Uterus (tissue), 2 donors: ENCODE data around the gene TRIM41.

Source experiments
- POLR2A ChIP-seq, 2 donors: fragments of 450-650 bp; IDR thresholded peaks; one replicate each; pipeline ENCODE4 v1.6.1; 2016; ENCODE audit warnings: antibody characterized with exemption in 2 of 2, mild to moderate bottlenecking in 1 of 2, moderate library complexity in 1 of 2
- TF ChIP-seq, protein P1 (sequence below), 4 experiments: fragments of 200-600 bp in 2 of 4; fragments of 450-650 bp in 2 of 4; sonication (generic) in 2 of 4; IDR thresholded peaks; one replicate each; pipeline ENCODE4 v1.5.1; 2016 to 2019; ENCODE audit warnings: antibody characterized with exemption in 4 of 4, mild to moderate bottlenecking in 2 of 4, moderate library complexity in 1 of 4

GRCh38 chr5:181259283-181259682 lies 36.2 kb downstream of the TRIM41 start:
- TF ChIP-seq, protein P1, sequence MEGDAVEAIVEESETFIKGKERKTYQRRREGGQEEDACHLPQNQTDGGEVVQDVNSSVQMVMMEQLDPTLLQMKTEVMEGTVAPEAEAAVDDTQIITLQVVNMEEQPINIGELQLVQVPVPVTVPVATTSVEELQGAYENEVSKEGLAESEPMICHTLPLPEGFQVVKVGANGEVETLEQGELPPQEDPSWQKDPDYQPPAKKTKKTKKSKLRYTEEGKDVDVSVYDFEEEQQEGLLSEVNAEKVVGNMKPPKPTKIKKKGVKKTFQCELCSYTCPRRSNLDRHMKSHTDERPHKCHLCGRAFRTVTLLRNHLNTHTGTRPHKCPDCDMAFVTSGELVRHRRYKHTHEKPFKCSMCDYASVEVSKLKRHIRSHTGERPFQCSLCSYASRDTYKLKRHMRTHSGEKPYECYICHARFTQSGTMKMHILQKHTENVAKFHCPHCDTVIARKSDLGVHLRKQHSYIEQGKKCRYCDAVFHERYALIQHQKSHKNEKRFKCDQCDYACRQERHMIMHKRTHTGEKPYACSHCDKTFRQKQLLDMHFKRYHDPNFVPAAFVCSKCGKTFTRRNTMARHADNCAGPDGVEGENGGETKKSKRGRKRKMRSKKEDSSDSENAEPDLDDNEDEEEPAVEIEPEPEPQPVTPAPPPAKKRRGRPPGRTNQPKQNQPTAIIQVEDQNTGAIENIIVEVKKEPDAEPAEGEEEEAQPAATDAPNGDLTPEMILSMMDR (IDR thresholded peaks at IDR 0.05), result no peak
- TF ChIP-seq POLR2A (IDR thresholded peaks at IDR 0.05), result no peak
